Endometrium (tissue), 2 donors: Measurements from ENCODE around the gene MRPS12.
"Not testable (repeated sequence)": the region's sequence is repeated elsewhere in the genome, so short reads cannot be mapped to it uniquely, and the experiment has no call there.

Experiments used
- FAIRE-seq: peaks from 2 replicates; lab custom pipeline; 2012; peaks lifted over from hg19 to GRCh38; lab: Jason Lieb, UNC
- donor health status: control.
- donor health status: control.

The MRPS12 gene

DNA sequence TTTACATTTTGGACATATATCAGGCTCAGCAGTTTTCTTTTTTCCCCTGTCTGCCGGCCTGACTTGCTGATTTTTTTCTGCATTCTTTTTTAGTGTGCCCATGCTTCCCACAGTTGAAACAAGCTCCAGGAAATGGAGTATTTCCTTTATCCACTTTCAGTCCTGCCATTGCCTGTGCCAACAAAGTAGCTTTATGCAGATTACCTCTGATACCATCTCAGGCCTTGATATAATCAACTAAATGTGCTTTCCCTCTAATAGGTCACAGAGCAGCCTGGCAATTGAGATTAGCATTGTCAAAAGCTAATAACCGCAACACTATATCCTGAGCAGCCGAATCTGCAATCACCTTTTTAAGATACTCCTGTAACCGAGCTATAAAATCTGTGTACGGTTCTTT is 9.2 kb downstream of the MRPS12 start:
- no peak for FAIRE-seq

DNA sequence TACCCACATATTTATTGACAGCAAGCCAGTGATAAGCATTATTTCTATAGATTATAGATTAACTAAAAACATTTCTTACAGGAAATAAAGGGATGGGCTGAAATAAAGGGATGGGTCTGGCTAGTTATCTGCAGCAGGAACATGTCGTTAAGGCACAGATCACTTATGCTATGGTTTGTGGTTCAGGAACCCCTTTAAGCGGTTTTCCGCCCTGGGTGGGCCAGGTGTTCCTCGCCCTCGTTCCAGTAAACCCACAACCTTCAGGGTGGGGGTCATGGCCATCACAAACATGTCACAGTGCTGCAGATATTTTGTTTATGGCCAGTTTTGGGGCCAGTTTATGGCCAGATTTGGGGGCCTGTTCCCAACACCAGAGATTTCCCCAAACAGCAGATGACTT is 10.7 kb downstream of the MRPS12 start:
- FAIRE-seq: not testable (repeated sequence)

GRCh38 chr19:38941979-38942378 is 11.2 kb downstream of the MRPS12 start:
- no peak for FAIRE-seq

DNA sequence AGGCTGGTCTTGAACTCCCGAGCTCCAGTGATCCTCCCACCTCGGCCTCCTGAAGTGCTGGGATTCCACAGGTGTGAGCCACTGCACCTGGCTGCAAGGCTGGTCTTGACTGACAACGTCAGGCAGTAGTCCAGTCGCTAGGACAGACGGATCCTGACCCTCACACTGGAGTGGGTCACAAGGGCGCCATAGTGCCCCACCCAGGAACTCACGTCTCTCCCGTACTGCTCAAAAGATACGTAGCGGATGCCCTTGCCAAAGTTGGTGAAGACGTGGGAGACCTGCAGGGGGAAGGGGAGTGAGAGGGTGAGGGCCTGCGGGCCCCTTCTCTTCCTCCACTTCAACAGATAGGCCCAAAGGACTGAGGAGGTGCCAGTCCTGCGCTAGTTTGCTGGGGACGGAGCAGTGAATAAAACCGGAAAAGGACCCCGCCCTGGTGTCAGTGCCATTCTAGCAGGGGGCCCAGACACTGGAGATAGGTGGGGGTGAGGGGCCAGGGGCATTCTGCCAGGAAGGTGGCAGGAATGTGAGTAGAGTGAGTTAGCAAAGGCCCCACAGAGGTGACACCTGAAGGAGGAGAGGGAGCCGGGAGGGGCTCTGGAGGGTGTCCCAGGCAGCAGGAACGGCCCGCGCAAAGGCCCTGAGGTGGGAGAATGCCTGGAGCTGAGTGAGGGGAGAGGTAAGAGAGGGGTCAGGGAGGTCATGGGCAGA is 11.9 kb downstream of the MRPS12 start:
- no peak for FAIRE-seq

DNA sequence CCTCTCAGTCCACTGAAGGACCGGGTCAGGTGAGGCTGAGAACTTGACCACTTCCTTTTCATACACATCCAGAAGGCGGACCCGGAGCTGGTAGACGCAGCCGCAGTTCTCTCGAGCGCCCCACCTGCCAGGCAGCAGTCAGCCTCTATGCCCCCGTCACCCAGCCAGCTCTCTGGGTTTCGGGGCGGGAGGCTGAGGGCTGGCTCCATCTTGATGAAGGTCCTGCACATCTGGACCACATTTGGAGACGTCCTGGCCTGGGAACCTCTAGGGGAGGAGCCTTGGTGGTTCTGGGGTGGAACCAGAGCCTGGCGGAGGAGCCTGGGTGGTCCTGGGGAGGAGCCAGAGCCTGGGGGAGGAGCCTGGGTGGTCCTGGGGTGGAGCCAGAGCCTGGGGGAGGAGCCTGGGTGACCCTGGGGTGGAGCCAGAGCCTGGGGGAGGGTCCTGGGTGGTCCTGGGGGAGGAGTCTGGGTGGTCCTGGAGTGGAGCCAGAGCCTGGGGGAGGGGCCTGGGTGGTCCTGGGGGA is 14.3 kb downstream of the MRPS12 start:
- FAIRE-seq: no peak

- FAIRE-seq: no peak
Observed at GRCh38 chr19:38945562-38946228, 15.0 kb downstream of the MRPS12 start.

- no peak for FAIRE-seq
Observed at GRCh38 chr19:38946229-38947010, 15.7 kb downstream of the MRPS12 start.

- no peak for FAIRE-seq
Observed at GRCh38 chr19:38949580-38950367, 19.0 kb downstream of the MRPS12 start.

- FAIRE-seq: no peak
Observed at GRCh38 chr19:38951187-38951586, 20.4 kb downstream of the MRPS12 start.

- FAIRE-seq: no peak
Observed at GRCh38 chr19:38952395-38953165, 21.8 kb downstream of the MRPS12 start.

DNA sequence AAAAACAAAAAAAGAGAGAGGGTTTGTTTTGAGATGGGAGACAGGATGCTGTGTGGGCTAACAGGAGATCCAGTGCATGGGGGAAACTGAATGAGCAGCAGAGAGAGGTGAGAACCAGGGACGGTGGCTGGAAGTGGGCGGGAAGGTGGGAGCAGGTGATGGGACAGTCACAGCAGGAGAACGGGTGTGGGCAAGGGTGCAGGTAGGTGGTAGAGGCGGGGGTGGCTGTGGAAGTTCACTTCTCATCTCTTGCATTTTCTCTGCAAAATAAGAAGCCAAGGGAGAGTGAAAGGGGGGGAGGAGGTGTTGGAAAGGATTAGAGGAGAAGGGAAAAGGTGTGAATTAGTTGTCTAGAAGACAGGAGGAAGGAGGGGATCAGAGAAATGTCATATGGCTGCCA is 22.9 kb downstream of the MRPS12 start:
- FAIRE-seq: no peak

- FAIRE-seq: no peak
Observed at GRCh38 chr19:38956264-38956663, 25.5 kb downstream of the MRPS12 start.

GRCh38 chr19:38958301-38958700 is 27.6 kb downstream of the MRPS12 start:
- no peak for FAIRE-seq

- no peak for FAIRE-seq
Observed at GRCh38 chr19:38959618-38960017, 28.9 kb downstream of the MRPS12 start.

GRCh38 chr19:38964738-38965137 is 34.0 kb downstream of the MRPS12 start:
- no peak for FAIRE-seq

DNA sequence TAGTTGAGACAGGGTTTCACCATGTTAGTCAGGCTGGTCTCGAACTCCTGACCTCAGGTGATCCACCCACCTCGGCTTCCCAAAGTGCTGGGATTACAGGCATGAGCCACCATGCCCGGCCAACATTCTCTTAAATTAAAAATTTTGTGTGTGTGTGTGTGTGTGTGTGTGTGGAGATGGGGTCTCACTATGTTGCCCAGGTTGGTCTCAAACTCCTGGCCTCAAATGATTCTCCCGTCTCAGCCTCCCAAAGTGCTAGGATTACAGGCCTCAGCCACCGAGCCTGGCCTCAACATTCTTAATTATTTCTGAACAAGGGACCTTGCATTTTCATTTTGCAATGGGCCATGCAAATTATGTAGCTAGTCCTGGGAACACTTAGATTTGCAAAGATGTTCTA is 35.4 kb downstream of the MRPS12 start:
- FAIRE-seq: not testable (repeated sequence)

GRCh38 chr19:38970664-38971532 is 40.2 kb downstream of the MRPS12 start:
- FAIRE-seq: no peak

DNA sequence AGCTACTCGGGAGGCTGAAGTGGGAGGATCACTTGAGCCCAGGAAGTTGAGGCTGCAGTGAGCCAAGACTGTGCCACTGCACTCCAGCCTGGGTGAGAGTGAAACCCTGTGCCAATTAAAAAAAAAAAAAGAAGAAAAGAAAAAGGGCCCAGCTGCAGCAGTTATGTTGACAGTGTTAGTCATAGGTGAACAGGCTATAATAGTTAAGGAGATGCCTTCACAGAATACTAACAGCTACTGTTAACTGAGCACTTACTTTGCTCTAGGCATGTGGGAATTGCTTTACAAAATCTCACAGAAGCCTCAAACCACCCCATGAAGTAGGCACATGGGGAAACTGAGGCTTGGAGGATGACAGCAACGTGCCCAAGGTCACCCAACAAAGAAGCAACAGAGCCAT is 40.9 kb downstream of the MRPS12 start:
- no peak for FAIRE-seq

DNA sequence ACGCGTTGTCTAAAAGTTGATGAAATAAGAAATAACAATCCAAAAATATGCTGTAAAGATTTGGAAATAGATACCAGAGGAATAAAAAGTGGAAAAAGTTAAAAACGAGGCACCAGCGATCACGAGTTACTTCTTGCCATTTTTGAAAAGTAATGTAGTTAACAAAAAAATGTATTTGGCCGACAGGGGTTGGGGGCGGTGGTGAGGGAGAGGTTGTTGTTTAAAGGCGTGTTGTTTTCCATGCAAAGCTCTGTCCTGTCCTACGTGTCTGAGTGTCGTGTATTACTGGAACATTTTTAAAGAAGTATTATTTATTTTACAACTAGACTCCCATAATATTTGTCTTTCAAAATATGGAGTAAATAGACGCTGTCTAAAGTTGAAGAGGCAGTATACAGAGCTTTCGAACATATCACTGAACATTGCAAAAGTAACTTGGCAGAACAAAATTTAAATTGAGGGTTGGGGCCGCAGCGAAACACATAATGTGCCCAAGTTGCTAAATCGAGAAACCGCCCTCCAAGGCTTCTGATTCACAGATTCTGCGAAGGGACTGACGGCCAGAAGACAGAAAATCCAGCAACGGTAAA is 44.0 kb downstream of the MRPS12 start:
- no peak for FAIRE-seq
